GM12872 (cell line): ENCODE measurements around the gene WBP11.

Source experiments
- TF ChIP-seq, protein P1 (sequence below): IDR thresholded peaks from 3 replicates; pipeline ENCODE4 v1.5.1; 2011; ENCODE audit warnings: low read depth, mild to moderate bottlenecking, low read length, moderate library complexity; ENCODE audit not compliant: insufficient read depth

WBP11 gene

DNA sequence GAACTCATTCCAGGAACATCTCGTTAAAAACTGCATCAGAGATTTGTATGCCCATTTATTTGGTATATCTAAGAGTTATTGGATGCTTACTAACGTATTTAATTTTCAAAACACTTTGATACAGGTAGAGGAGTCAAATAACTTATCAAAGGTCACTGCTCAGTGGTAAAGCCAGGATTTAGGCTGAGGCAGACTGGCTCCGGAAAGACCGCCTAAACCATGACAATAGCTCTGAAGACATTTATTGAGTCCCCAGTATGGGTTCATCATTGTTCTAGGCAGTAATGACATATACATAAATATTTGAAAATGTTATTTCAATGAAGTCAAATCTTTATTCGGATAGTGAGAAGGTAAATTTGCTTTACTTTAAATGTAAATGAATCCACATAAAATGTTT lies 30.3 kb downstream of the WBP11 start:
- TF ChIP-seq, protein P1, sequence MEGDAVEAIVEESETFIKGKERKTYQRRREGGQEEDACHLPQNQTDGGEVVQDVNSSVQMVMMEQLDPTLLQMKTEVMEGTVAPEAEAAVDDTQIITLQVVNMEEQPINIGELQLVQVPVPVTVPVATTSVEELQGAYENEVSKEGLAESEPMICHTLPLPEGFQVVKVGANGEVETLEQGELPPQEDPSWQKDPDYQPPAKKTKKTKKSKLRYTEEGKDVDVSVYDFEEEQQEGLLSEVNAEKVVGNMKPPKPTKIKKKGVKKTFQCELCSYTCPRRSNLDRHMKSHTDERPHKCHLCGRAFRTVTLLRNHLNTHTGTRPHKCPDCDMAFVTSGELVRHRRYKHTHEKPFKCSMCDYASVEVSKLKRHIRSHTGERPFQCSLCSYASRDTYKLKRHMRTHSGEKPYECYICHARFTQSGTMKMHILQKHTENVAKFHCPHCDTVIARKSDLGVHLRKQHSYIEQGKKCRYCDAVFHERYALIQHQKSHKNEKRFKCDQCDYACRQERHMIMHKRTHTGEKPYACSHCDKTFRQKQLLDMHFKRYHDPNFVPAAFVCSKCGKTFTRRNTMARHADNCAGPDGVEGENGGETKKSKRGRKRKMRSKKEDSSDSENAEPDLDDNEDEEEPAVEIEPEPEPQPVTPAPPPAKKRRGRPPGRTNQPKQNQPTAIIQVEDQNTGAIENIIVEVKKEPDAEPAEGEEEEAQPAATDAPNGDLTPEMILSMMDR = no peak

DNA sequence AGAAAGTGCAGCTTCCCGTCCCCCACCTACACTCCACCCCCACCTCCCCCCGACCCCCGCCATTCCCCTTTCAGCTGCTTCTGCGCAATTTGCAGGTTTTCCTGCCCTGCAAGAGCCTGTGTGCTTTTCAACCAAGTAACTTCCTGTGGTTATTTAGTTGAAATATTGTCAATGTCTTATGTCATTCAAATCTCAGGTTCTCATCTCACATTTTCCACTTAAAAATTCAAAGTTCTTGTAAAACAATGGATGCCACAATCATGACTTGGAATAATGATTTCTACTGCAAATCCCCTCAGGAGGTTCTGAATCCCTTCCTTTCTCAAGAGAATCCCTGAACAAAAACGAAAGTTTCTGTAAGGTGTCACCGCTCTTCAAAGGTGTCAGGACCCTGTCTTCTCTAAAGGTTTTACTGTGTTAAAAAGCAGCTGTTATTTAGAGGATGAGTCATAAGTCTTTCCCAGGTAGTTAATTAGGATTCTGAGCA lies 31.6 kb downstream of the WBP11 start:
- TF ChIP-seq, protein P1 = no peak

DNA sequence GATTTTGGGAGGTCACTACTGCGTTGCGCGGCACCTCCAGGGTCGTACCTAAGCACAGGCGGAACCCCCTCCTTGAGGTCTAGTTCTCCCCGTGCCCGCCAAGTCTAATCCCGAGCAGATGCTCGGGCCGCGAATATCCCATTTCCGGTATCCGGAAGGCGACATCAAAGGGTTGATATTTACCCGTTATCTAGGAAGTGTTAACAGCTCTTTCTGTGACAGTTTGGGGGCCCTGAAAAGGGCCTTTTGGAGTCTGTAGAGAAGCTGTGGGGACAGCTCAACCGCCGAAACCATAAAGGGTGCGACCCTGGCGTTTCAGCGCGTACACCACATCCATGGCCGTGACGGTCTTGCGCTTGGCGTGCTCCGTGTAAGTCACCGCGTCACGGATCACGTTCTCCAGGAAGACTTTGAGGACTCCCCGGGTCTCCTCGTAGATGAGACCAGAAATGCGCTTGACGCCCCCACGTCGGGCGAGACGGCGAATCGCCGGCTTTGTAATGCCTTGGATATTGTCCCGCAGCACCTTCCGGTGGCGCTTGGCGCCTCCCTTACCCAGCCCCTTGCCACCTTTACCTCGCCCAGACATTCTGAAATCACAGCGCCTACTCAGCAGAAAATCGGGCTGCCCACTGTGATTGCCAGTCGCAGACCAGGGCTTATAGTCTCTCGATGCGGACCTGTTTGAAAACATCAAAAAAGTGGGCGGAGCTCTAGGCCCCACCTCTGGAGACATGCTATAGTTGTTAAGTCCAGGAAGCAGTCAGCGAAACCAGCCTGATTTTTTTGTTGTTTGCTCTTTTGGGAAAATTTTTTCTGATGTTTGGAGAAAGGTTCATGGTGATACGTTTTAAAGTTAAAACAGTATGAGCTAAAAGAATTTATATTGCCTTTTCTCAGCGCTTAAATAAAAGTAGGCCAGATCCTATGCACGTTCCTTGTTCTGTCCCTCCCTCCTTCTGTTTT lies 32.5 kb downstream of the WBP11 start:
- TF ChIP-seq, protein P1 = no peak

DNA sequence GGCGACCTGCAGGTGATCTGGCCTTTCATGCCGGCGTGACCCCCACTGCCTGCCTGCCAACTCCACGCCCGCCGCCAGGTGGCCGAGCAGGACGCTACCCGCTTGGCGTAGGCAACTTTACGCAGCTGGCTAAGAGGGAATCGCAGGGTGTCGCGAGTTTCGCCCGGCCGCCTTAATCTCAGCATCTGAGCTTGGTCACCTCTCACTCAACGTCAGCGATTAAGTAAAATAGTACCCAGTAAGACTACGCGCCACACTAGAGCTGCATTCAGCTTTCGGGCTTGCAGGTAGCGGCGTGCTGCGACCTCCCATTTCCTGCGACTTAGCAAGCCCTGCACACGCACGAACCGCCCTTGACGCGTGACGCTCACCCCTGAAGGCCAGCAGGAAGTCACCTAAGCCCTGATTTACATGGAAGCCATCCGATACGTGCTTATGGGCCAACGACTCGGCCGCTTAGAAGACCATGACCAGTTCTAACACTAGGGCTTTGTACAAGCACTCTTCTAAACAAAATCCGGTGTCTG lies 33.2 kb downstream of the WBP11 start:
- TF ChIP-seq, protein P1 = peak; percentile 88

DNA sequence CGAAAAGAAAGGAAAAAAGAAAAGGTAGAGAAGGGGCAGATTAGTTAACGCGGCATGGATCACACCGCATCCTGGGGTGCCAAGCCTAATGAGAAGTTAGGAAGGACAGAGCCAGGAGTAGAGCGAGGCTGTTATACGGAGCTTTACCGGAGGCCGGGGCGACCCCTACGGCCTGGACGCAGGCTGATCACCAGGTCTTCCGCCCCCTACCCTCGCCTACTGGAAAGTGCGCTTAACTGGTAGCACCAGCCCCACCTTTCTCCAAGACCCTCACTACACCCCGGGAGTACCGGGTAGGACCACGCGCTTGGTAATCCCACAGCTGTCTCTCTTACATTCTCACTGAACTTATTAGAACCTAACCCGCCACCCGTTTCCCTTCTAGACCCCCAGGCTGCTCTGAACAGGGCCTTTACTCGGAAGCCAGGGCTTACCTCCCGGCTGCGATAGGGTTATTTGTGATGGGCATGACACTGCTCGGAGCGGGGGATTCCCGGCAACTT lies 33.8 kb downstream of the WBP11 start:
- TF ChIP-seq, protein P1 = peak; percentile 33; the same call in 1 of the 3 replicates

DNA sequence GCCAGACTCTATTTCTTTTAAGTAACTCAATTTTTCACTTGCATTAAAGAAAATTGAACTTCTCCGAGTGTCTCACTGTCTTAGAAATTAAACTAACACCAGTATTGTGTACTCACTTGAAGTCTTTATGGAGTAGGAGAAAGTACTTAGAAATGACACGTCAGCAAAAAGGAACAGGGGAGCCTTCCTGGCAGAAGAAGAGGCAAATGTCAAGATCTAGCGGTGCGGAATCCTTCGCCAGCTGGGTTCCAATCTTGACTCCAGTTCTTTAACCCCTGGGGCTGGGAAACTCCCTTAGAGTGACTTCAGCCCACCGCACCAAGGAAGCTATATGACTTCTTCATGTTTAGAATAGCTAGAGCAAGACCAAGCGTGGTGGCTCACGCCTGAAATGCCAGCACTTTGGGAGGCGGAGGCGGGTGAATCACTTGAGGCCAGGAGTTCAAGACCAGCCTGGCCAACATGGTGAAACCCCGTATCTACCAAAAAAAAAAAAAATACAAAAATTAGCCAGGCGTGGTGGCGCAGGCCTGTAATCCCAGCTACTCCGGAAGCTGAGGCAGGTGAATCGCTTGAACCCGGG lies 34.4 kb downstream of the WBP11 start:
- TF ChIP-seq, protein P1 = no peak

DNA sequence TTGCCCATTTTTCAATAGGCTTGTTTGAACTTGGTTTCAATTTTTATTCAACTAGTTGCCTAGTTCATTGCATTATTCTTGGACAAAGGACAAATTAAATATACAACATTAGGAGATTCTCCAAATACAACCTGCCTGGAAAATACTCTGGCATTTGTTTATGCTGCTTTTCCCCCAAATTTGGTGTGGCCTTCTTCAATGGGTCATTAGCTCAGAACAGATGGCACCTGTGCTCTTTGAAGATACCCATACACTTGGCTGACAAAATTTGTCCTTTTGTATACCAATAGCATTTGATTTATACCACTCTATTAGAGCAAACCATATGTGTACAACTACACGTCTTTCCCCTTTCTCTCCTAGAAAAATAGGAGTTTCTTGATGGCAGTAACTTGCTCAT lies 35.7 kb downstream of the WBP11 start:
- TF ChIP-seq, protein P1 = no peak
